HG02571 (cell line): Measurements from ENCODE around the gene CLEC3B.
"Not testable (repeated sequence)": the region's sequence is repeated elsewhere in the genome, so short reads cannot be mapped to it uniquely, and the experiment has no call there.

Source experiments
- ATAC-seq: cut with Tn5 transposase; IDR thresholded peaks from one replicate; pipeline ENCODE4 v1.9.1; 2021; ENCODE audit warnings: mild to moderate bottlenecking, moderate library complexity; ENCODE audit not compliant: unreplicated experiment

CLEC3B gene

GRCh38 chr3:45064512-45065372, 38.6 kb downstream of the CLEC3B start:
- no peak for ATAC-seq

DNA sequence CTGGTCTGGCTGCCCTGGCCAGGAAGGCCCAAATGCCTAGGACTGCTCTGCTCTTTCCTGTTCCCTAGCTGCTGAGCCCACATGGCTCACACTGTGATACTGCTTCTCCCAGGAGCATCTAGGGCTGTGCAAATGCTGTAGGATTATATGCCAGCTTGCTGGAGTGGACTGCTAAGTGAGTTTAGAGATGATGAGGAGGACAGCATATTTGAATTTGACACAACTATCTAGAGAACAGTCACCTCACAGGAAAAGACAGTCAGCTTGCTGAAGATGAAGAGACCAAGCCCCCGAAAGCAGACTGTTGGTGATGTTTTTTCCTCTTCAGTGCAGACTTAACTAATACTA, 39.2 kb downstream of the CLEC3B start:
- no peak for ATAC-seq

GRCh38 chr3:45066109-45066801, 40.2 kb downstream of the CLEC3B start:
- no peak for ATAC-seq

DNA sequence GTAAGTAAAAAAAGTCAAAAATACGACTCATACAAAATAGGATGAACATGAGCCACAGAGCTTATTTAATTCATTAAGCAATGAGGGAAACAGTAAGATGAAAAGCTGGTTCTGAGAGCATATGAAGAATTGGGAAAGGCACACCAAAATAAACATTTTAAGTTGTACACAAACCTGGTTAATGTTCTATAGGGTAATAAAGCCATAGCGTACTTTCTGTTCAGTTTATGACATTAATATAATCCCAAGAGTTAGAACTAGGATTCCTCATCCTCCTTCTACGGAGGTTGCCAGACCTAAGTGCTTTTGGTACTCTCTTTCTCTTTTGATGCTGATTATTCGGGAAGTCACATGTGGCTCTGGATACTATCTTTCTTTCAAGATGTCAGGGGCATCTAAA, 41.4 kb downstream of the CLEC3B start:
- ATAC-seq, result no peak

GRCh38 chr3:45067941-45068340, 41.8 kb downstream of the CLEC3B start:
- ATAC-seq, result no peak

GRCh38 chr3:45071075-45071474, 45.0 kb downstream of the CLEC3B start:
- ATAC-seq, result no peak

- no peak for ATAC-seq
These were observed 49.9 kb downstream of the CLEC3B start for GRCh38 chr3:45075821-45076625.

- not testable (repeated sequence) for ATAC-seq
These were observed 52.2 kb downstream of the CLEC3B start for GRCh38 chr3:45078256-45078655.

GRCh38 chr3:45078910-45079522, 52.9 kb downstream of the CLEC3B start:
- no peak for ATAC-seq

DNA sequence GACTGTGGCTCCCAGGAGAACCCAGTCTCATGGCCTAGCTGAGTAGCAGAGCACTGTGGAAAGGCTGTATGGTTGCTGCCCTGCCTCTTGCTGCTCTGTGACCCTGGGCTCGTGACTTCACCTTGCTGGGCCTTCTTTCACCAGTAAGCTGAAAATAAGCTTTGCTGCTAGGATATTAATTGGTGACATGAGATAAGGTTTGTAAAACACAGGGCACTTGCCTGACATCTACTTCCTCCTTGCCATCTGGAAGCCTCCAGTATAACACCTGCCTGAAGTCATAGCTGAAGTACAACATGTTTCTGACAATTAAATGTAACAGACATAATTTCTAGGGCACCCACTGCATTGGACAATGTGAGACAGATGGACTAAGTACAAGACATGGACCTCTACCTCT, 53.6 kb downstream of the CLEC3B start:
- ATAC-seq, result no peak

GRCh38 chr3:45080824-45081223, 54.7 kb downstream of the CLEC3B start:
- ATAC-seq, result no peak

DNA sequence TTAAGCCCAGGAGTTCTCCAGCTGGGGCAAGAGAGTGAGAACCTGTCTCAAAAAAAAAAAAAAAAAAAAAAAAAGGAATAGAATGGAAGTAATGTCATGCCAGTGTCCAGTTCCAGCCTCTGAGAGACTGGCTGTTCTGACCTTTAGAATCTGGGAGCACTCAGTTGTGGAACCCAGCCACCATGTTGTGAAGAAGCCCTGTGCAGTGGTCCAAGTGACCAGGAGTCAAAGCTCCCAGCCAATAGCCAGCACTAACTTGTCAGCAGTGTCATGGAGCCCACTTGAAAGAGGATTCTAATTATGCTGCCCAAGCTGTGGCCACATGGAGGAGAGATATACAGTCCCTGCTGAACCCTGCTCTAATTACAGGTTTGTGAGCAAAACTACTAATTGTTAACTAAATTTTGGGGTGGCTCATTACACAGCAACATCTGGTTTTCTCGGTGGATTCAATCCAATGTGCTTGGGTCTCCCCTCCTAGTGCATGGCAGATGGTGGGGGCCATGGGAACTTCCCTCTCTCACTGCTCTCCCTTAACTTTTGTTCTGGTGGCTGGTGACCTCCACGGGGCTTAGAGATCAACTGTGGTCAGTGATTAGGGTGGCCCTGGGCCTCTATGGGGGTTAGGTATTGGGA, 55.5 kb downstream of the CLEC3B start:
- ATAC-seq, result no peak

- no peak for ATAC-seq
These were observed 56.0 kb downstream of the CLEC3B start for GRCh38 chr3:45082142-45082538.

DNA sequence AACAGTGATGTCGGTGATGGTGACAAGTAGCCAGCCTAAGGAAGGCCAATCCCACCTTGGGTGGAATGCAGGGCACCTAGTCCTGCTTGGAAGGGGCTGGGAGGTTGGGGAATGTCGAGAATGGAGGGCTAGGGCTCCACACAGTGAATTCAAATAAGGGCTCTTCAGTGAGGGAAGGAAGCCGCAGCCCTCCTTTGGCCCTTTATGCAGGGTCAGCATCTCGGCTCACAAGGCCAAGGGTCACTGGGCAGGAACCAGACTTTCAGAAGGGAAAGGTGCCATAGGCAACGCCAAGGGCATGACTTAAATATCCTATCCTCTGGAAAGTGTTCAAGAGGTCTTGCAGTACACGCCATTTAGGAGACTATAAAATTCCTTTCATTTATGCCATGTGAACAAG, 56.9 kb downstream of the CLEC3B start:
- no peak for ATAC-seq

GRCh38 chr3:45084361-45084760, 58.3 kb downstream of the CLEC3B start:
- ATAC-seq, result no peak

DNA sequence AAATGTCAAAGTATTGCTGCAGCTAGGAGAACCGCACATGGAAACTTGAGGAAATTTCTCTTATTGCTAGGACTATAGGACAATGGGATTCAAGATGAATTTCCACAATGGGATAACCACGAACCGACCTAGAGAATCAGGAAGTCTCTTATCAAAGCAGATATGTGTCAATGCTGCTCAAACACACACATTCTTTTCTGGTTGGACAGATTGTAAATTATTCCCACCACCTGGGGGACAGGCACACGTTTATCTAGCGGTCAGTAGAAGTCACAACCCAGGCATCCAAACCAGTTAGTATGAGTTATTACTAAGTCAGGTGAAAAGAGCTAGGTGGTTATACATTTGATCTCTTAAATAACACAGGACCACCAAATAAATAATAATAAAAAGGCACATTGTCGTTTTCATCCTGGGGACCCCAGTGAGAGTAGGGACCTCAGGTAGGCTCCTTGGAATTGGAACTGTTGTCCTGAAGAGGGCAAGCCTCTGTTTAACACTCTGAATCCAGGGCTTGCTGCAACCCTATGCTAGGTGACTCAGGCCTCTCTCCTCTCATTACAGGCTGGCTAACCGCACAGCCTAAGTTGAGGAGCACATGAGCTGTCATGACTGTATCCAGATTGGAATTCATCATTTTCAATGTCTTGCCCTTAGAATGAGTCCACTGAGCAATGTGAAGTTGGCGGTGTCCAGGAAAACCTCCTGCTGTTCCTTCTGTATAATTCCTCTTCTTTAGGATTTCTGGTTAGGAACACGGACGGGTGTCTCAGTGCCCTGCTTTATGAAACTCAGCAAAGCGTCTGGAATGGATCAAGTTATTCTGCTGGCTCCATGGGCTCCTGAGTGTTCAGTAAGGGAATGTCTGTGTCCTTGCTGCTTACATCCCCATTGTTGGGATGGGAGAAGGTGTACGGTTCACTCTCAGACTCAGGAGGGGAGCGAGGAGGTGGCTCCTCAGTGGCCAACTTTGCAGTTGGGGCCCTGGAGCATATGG, 59.0 kb downstream of the CLEC3B start:
- no peak for ATAC-seq
